GM21786 (cell line): Measurements from ENCODE around the gene CCDC142.

ENCODE experiments used
- ATAC-seq: cut with Tn5 transposase; IDR thresholded peaks from one replicate; pipeline ENCODE4 v1.9.1; 2021; ENCODE audit not compliant: unreplicated experiment

CCDC142 gene

GRCh38 chr2:74425523-74425922 is 57.3 kb downstream of the CCDC142 start:
- no peak for ATAC-seq

- ATAC-seq, result no peak
Observed at GRCh38 chr2:74424995-74425406, 57.8 kb downstream of the CCDC142 start.

GRCh38 chr2:74424139-74424992 is 58.4 kb downstream of the CCDC142 start:
- ATAC-seq, result no peak
